Activated CD4-positive, alpha-beta memory T cell treated with anti-CD3 and anti-CD28 coated beads, Interleukin-2, amount 10 ng/mL, durations not matched to agents 7 days and 5 days (primary cell): ENCODE measurements around the gene TP53AIP1. TPM values are rescaled to one million over a fixed set of nuclear protein-coding genes. Genes with fewer than 3 reads are reported as not detected.

Source experiments
- CTCF ChIA-PET: fragments of 350-600 bp; sonication (Branson Sonifier 250); formaldehyde crosslinking; loops from one replicate; lab custom pipeline; 2021; ENCODE audit warnings: antibody characterized with exemption, inconsistent platforms; lab: Charles Lee
- POLR2A ChIA-PET: fragments of 350-600 bp; sonication (Branson Sonifier 250); formaldehyde crosslinking; loops from one replicate; lab custom pipeline; 2021; ENCODE audit warnings: antibody characterized with exemption; lab: Charles Lee
- DNase-seq: peaks from one replicate; pipeline ENCODE4 v3.0.0-alpha.2; 2020
- H3K27ac Mint-ChIP-seq: one replicate; pipeline ENCODE4 v1.8.0; 2021; ENCODE audit warnings: mild to moderate bottlenecking, mixed read lengths
- H3K27me3 Mint-ChIP-seq: one replicate; pipeline ENCODE4 v1.8.0; 2021; ENCODE audit warnings: mixed read lengths
- H3K36me3 Mint-ChIP-seq: one replicate; pipeline ENCODE4 v1.8.0; 2021; ENCODE audit warnings: low read depth, mixed read lengths
- H3K4me1 Mint-ChIP-seq: one replicate; pipeline ENCODE4 v1.8.0; 2021; ENCODE audit warnings: mixed read lengths
- H3K4me3 Mint-ChIP-seq: one replicate; pipeline ENCODE4 v1.8.0; 2021; ENCODE audit warnings: mild to moderate bottlenecking, mixed read lengths
- H3K9me3 Mint-ChIP-seq: one replicate; pipeline ENCODE4 v1.8.0; 2021; ENCODE audit warnings: mixed read lengths
- total RNA-seq, 2 experiments: library from RNA; stranded (reverse); gene quantifications; one replicate each; pipeline ENCODE4 v1.2.3, GENCODE V29; 2021

The TP53AIP1 gene
- total RNA-seq, 2 experiments from 2014 or later: not detected

GRCh38 chr11:128961645-128962044 lies 19.0 kb upstream of the TP53AIP1 start:
- peaks cover 43% of the 10 kb centered on the region for H3K4me1 Mint-ChIP-seq
- ChIA-PET POLR2A (no interaction called here), CTCF (interaction anchor here (1.4 to 2.1 kb wide), 2 partner anchors 13 to 77 kb away, joined by 4 to 9 read pairs; no protein-coding TSS in a partner anchor)
- H3K9me3 Mint-ChIP-seq: no peaks in the 10 kb centered on the region
- no peak for DNase-seq
- no peak overlapping the region for H3K4me3 Mint-ChIP-seq
- H3K36me3 Mint-ChIP-seq: peaks cover 2% of the 10 kb centered on the region
- peaks cover 12% of the 10 kb centered on the region for H3K27me3 Mint-ChIP-seq
- H3K27ac Mint-ChIP-seq: no peak overlapping the region

GRCh38 chr11:128957202-128957482 lies 14.5 kb upstream of the TP53AIP1 start:
- ChIA-PET POLR2A (interaction anchor here (1.5 kb wide), 1 partner anchor 72 kb away, joined by 10 read pairs; no protein-coding TSS in a partner anchor), CTCF (interaction anchor here (0.8 to 7.6 kb wide), 11 partner anchors 9 to 800 kb away, joined by 3 to 164 read pairs (median 5); no protein-coding TSS in a partner anchor)
- no peak for DNase-seq
- Mint-ChIP-seq H3K27ac (no peak overlapping the region), H3K27me3 (peaks cover 39% of the 10 kb centered on the region), H3K4me3 (no peak overlapping the region), H3K36me3 (no peaks in the 10 kb centered on the region), H3K4me1 (peaks cover 7% of the 10 kb centered on the region), H3K9me3 (no peaks in the 10 kb centered on the region)

DNA sequence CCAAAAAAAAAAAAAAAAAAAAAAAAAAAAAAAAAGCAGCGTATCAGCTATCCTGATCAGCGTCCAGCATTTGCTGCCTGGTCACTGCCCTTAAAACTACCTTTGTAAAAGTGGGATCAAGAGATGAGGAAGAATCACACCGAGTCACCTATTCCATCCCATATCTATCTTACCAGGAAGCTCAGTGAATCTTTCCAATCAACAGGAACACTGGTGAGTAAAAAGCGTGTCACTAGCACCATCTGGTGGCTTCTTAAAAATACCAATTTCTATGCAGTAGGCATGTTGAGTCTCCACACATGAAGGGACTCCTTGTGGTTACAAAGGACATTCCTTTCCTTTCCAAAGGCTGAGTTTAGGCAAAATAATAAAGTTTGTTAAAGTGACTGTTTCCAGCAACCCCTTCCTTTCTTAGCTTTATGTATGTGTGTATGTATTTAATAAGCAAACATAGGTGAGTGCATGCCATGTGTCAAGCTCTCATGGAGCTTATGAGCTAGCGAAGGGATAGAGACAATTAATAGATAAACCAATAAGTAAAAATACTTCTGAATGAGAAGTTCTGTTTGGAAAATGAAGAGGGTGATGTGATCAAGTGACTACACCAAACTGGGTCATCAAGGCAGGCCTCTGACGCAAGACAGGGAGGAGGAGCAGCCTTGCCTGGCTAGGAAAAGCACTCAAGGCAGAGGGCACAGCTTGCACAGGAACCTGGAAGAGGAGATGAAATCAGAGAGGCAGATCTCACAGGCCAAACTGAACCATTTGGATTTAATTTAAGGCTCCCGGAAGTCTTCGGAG lies 13.9 kb upstream of the TP53AIP1 start:
- Mint-ChIP-seq H3K9me3 (no peaks in the 10 kb centered on the region), H3K27me3 (peaks cover 39% of the 10 kb centered on the region), H3K27ac (no peak overlapping the region), H3K36me3 (no peaks in the 10 kb centered on the region), H3K4me1 (peaks cover 3% of the 10 kb centered on the region), H3K4me3 (no peak overlapping the region)
- no peak for DNase-seq
- CTCF ChIA-PET: interaction anchor here (0.7 to 7.6 kb wide), 17 partner anchors 9 to 799 kb away, joined by 3 to 164 read pairs (median 5); no protein-coding TSS in a partner anchor
- POLR2A ChIA-PET: interaction anchor here (1.5 kb wide), 1 partner anchor 72 kb away, joined by 10 read pairs; no protein-coding TSS in a partner anchor

GRCh38 chr11:128955636-128956035 lies 13.0 kb upstream of the TP53AIP1 start:
- Mint-ChIP-seq H3K4me1 (peaks cover 3% of the 10 kb centered on the region), H3K27me3 (peaks cover 39% of the 10 kb centered on the region), H3K9me3 (no peaks in the 10 kb centered on the region), H3K36me3 (no peaks in the 10 kb centered on the region), H3K4me3 (no peak overlapping the region), H3K27ac (no peak overlapping the region)
- no peak for DNase-seq
- CTCF ChIA-PET: interaction anchor here (0.7 to 7.6 kb wide), 11 partner anchors 16 to 798 kb away, joined by 3 to 164 read pairs (median 5); no protein-coding TSS in a partner anchor
- POLR2A ChIA-PET: interaction anchor here (1.5 kb wide), 1 partner anchor 71 kb away, joined by 10 read pairs; no protein-coding TSS in a partner anchor

DNA sequence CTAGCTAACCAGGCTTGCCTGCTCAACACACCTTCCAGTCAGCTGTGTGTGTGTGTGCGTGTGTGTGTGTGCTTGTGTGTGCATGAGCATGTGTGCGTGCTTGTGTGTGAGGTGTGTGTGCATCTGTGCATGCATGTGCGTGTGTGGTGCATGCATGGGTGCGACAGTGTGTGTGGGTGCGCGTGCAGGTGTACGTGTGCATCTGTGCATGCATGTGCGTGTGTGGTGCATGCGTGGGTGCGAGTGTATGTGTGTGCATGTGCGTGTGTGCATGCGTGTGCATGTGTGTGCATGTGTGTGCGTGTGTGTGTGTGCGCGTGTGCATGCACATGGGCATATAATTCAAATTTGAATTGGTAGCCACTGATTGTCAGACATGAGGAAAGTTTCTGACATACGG lies 10.5 kb upstream of the TP53AIP1 start:
- ChIA-PET CTCF (interaction anchor here (7.6 kb wide), 1 partner anchor 66 kb away, joined by 164 read pairs; no protein-coding TSS in a partner anchor), POLR2A (no interaction called here)
- H3K4me1 Mint-ChIP-seq: peaks cover 3% of the 10 kb centered on the region
- H3K36me3 Mint-ChIP-seq: no peaks in the 10 kb centered on the region
- H3K27ac Mint-ChIP-seq: no peak overlapping the region
- no peak for DNase-seq
- no peak overlapping the region for H3K4me3 Mint-ChIP-seq
- peaks cover 40% of the 10 kb centered on the region for H3K27me3 Mint-ChIP-seq
- no peaks in the 10 kb centered on the region for H3K9me3 Mint-ChIP-seq

GRCh38 chr11:128949791-128950454 lies 7.3 kb upstream of the TP53AIP1 start:
- H3K4me1 Mint-ChIP-seq: no peaks in the 10 kb centered on the region
- ChIA-PET CTCF (interaction anchor here (2.0 to 4.8 kb wide), 2 partner anchors 9 to 65 kb away, joined by 4 to 25 read pairs; no protein-coding TSS in a partner anchor), POLR2A (no interaction called here)
- H3K4me3 Mint-ChIP-seq: no peak overlapping the region
- peaks cover 32% of the 10 kb centered on the region for H3K27me3 Mint-ChIP-seq
- no peak overlapping the region for H3K27ac Mint-ChIP-seq
- H3K36me3 Mint-ChIP-seq: no peaks in the 10 kb centered on the region
- no peaks in the 10 kb centered on the region for H3K9me3 Mint-ChIP-seq
- no peak for DNase-seq

DNA sequence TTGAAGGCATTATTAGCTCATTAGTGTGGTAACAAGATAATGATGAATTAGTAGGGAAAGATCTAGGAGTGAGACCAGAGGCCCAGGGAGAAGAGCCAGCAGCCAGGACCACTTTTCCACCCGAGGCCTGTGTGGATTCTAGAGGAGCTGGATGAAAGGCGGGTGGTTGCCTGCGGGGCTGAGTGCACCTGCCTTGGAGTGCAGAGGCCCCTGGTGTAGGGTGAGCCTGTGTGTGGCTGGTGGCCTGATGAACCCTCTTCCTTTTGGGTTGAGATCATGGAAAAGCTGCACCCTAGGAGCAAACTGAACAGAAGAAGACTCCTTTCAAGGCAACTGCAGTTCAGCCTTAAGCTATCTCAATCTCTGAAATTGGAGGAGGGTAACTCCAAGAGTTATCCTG lies 5.9 kb upstream of the TP53AIP1 start:
- Mint-ChIP-seq H3K4me1 (no peaks in the 10 kb centered on the region), H3K36me3 (no peaks in the 10 kb centered on the region), H3K27me3 (peaks cover 22% of the 10 kb centered on the region), H3K4me3 (no peak overlapping the region), H3K27ac (no peak overlapping the region), H3K9me3 (no peaks in the 10 kb centered on the region)
- no peak for DNase-seq
- ChIA-PET CTCF (interaction anchor here (1.1 to 4.8 kb wide), 6 partner anchors 8 to 64 kb away, joined by 3 to 25 read pairs (median 4); no protein-coding TSS in a partner anchor), POLR2A (interaction anchor here (1.0 kb wide), 2 partner anchors 63 to 791 kb away, joined by 3 read pairs; no protein-coding TSS in a partner anchor)

- H3K4me3 Mint-ChIP-seq: no peak overlapping the region
- no peaks in the 10 kb centered on the region for H3K36me3 Mint-ChIP-seq
- H3K9me3 Mint-ChIP-seq: no peaks in the 10 kb centered on the region
- no peak for DNase-seq
- H3K27me3 Mint-ChIP-seq: peaks cover 15% of the 10 kb centered on the region
- ChIA-PET POLR2A (interaction anchor here (1.0 kb wide), 1 partner anchor 62 kb away, joined by 3 read pairs; no protein-coding TSS in a partner anchor), CTCF (interaction anchor here (1.2 to 4.8 kb wide), 4 partner anchors 9 to 63 kb away, joined by 3 to 25 read pairs (median 6); no protein-coding TSS in a partner anchor)
- H3K4me1 Mint-ChIP-seq: no peaks in the 10 kb centered on the region
- H3K27ac Mint-ChIP-seq: no peak overlapping the region
These were observed 5.1 kb upstream of the TP53AIP1 start for GRCh38 chr11:128947773-128948172.

DNA sequence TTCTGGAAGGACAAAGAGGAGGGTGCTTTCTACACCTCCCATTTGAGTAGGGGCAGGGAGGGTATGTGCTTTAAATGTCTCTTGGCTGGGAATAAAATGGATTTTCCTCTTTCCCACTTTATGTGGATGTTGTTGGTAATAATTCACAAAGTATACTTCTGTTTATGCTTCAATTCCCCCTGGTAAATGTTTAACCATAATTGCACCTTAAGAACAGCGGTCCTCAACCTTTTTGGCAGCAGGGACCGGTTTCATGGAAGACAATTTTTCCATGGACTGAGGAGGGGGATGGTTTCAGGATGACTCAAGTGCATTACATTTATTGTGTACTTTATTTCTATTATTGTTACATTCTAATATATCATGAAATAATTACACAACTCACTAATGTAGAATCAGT lies 4.0 kb upstream of the TP53AIP1 start:
- ChIA-PET CTCF (interaction anchor here (4.8 kb wide), 1 partner anchor 62 kb away, joined by 25 read pairs; no protein-coding TSS in a partner anchor), POLR2A (no interaction called here)
- Mint-ChIP-seq H3K27ac (no peak overlapping the region), H3K36me3 (no peaks in the 10 kb centered on the region), H3K4me1 (no peaks in the 10 kb centered on the region), H3K4me3 (no peak overlapping the region), H3K9me3 (no peaks in the 10 kb centered on the region), H3K27me3 (peaks cover 12% of the 10 kb centered on the region)
- DNase-seq: no peak

DNA sequence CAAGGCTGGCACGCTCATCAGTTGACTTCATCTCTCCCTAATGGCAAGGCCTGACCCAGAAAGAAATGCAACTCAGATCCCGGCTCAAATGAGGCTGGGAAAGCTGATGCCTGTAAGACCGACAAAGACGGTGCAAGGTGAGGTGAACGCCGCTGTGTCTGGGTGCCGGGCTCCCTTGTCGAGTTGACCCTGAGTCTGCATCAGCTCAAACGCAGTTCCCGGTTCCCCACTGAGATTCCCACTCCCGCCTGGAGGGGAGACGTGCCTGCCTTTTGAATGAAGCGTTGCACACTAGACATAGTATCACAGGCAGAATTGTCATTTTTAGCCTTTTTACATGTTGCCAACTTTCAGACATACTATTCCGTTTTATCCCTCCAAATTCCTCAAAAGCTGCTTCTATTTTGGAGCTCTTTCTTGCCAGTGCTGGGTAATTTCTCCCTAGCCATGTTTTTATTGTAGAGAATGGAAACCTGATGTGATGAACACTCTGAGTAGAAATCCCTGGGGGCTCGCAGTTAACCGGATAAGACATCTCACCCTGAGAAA lies 831 bp upstream of the TP53AIP1 start:
- H3K4me1 Mint-ChIP-seq: no peaks in the 10 kb centered on the region
- H3K36me3 Mint-ChIP-seq: no peaks in the 10 kb centered on the region
- ChIA-PET CTCF (no interaction called here), POLR2A (no interaction called here)
- H3K27me3 Mint-ChIP-seq: peaks cover 7% of the 10 kb centered on the region
- no peak for DNase-seq
- H3K27ac Mint-ChIP-seq: no peak overlapping the region
- H3K9me3 Mint-ChIP-seq: no peaks in the 10 kb centered on the region
- H3K4me3 Mint-ChIP-seq: no peak overlapping the region

GRCh38 chr11:128942272-128942612 lies 429 bp downstream of the TP53AIP1 start:
- peaks cover 1% of the 10 kb centered on the region for H3K27me3 Mint-ChIP-seq
- H3K9me3 Mint-ChIP-seq: no peaks in the 10 kb centered on the region
- no peak overlapping the region for H3K27ac Mint-ChIP-seq
- H3K4me3 Mint-ChIP-seq: no peak overlapping the region
- no peaks in the 10 kb centered on the region for H3K36me3 Mint-ChIP-seq
- no peaks in the 10 kb centered on the region for H3K4me1 Mint-ChIP-seq
- ChIA-PET POLR2A (no interaction called here), CTCF (no interaction called here)
- no peak for DNase-seq

- H3K27me3 Mint-ChIP-seq: peaks cover 1% of the 10 kb centered on the region
- H3K36me3 Mint-ChIP-seq: no peaks in the 10 kb centered on the region
- H3K27ac Mint-ChIP-seq: no peak overlapping the region
- no peak for DNase-seq
- H3K9me3 Mint-ChIP-seq: no peaks in the 10 kb centered on the region
- no peaks in the 10 kb centered on the region for H3K4me1 Mint-ChIP-seq
- ChIA-PET CTCF (no interaction called here), POLR2A (no interaction called here)
- no peak overlapping the region for H3K4me3 Mint-ChIP-seq
These were observed 949 bp downstream of the TP53AIP1 start for GRCh38 chr11:128941573-128942271.
